HG02885 (cell line): ENCODE results near the gene TAS2R20.

Source experiments
- ATAC-seq: cut with Tn5 transposase; IDR thresholded peaks from one replicate; pipeline ENCODE4 v1.9.1; 2021; ENCODE audit warnings: mild to moderate bottlenecking; ENCODE audit not compliant: unreplicated experiment, poor library complexity

Gene TAS2R20

DNA sequence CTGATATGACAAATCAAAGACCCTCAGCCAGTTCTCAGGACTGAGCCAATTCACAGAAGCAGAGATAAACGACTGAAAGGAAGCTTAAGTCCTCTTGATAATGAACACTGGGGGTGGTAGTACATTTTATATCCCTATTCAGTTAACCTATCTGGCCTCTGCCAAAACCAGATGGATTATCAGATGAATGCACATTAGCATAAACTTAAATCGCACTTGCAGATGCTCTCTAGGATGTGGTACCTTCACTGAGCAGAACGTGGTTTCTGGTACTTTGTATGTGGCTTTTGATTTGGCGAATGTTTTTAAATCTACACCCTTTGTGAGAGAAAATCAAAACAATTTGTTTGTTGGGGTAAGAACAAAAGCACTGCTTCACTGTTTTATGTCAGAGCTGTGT lies 37.9 kb downstream of the TAS2R20 start:
- no peak for ATAC-seq

DNA sequence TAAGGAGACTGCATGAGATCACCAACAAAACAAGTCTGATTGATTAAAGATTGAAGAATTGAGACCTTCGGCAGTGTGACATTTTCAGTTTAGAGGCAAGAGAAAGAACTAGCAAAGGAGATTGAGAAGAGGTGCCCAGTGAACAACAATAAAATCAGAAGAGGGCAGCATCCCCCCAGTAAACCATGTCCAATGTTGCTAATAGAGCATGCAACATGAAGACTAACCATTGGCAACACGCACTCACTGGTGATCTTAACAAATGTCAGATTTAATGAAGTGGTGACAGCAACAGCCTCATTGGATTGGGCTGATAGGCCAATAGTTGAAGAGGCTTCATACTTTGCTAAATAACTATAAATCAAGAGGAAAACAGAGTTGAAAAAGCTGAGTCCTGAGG lies 38.3 kb downstream of the TAS2R20 start:
- ATAC-seq: no peak

DNA sequence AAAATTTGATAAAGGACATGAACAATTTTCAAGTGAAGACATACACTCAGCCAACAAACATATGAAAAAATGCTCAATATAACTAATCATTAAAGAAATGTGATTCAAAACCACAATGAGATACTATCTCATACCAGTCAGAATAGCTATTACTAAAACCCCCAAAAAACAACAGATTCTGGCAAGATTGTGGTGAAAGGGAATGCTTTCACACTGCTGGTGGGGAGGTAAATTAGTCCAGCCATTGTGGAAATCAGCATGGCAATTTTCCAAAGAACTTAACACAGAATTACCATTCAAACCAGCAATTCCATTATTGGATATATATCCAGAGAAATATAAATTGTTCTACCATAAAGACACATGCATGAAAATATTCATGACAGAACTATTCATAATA lies 40.4 kb downstream of the TAS2R20 start:
- no peak for ATAC-seq

DNA sequence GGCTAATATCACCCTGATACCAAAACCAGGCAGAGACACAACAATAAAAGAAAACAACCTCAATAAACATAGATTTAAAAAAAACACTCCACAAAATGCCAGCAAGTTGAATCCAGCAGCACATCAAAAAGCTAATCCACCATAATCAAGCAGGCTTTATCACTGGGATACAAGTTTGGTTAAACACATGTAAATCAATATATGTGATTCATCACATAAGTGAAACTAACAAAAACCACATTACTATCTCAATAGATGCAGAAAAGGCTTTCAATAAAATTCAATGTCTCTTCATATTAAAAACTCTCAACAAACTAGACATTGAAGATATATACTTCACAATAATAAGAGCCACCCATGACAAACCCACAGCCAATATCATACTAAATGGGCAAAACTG lies 42.0 kb downstream of the TAS2R20 start:
- no peak for ATAC-seq

DNA sequence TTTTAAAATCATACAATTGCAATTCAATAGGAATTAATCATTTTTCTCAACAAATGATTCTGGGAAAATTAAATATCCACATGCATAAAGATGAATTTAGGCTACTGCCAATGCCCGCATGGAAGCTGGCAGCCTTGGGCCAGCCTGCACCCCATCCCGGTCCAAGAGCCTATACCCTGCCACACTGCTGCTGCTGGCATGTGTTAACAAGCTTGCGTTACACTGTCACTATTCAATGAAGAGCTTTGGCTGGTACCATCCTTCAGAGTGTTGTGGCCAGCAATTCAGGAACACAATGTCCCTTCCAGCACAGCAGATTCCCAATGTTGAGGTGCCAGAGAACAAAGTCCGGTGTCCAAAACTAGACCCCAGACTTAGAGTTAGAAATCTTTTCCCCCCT lies 45.5 kb downstream of the TAS2R20 start:
- ATAC-seq: no peak
